GM19023 (cell line): ENCODE results near the gene KIF18A.
A peak's percentile ranks its signal among the peaks of the same experiment; 100 is the strongest.
"Not testable (repeated sequence)": the region's sequence is repeated elsewhere in the genome, so short reads cannot be mapped to it uniquely, and the experiment has no call there.

Experiments
- ATAC-seq: cut with Tn5 transposase; IDR thresholded peaks from one replicate; pipeline ENCODE4 v1.9.1; 2021; ENCODE audit warnings: mild to moderate bottlenecking, moderate library complexity; ENCODE audit not compliant: unreplicated experiment

The KIF18A gene

DNA sequence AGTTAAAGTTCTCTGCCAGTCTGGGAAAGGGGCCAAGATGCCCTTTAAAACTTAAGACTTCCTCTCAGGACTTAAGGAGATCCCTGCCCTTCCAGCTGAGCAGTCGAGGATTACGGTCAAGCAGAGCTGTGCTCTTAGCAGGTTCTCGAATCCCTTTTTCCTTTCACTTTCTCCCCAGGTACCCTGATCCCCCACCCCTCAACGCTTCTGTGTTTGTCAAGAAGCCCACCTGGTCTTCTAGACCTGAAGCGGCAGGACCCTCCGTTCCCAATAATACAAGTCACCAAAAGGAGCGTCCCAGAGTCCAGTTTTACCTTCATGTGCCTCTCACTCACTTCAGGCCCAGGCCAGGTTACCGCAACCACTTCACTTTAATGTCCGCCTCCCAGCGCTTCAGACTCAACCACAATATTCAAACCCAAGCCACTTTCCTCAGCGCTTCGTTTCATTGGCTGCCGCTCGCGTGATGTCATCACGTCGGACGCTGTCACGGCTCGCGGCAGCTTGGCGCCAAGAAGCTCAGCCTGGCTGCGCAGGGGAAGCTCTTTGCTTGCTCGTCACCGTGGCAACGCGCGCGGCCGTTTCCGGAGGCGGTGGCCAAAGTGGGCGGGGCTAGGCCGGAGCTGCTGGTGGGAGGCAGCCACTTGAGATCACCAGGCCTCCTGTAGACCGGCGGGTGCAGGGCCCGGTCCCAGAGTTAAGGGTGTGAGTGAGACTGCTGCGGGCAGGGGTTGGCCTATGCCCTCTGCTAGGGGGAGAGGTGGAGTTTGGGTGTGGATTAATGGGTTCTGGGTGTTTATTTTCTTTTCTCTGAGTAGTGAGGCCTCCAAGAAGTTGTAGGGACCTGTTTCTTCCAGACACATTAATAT, at the start of gene KIF18A, which contains the start of gene METTL15:
Gene KIF18A, minus strand, starts transcription at position 407 of the 869 bp plus-strand sequence. CDS start 10,209 bp downstream, outside the sequence.
Gene METTL15, plus strand, starts transcription at position 639 of the 869 bp plus-strand sequence. CDS start 4,947 bp downstream, outside the sequence.
- ATAC-seq = peak; percentile 96

- ATAC-seq = no peak
These were observed 45.6 kb upstream of the KIF18A start for GRCh38 chr11:28153586-28153985.

DNA sequence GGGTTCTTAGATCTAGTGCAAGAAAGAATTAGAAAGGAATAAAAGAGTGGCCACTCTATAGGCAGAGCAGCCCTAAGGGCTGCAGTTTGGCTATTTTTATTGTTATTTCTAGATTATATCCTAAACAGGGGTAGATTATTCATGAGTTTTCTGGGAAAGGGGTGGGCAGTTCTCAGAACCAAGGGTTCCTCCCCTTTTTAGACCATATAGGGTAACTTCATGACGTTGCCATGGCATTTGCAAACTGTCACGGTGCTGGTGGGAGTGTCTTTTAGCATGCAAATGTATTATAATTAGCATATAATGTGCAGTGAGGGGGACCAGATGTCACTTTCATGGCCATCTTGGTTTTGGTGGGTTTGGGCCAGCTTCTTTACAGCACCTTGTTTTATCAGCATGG, 44.8 kb upstream of the KIF18A start:
- ATAC-seq = no peak

DNA sequence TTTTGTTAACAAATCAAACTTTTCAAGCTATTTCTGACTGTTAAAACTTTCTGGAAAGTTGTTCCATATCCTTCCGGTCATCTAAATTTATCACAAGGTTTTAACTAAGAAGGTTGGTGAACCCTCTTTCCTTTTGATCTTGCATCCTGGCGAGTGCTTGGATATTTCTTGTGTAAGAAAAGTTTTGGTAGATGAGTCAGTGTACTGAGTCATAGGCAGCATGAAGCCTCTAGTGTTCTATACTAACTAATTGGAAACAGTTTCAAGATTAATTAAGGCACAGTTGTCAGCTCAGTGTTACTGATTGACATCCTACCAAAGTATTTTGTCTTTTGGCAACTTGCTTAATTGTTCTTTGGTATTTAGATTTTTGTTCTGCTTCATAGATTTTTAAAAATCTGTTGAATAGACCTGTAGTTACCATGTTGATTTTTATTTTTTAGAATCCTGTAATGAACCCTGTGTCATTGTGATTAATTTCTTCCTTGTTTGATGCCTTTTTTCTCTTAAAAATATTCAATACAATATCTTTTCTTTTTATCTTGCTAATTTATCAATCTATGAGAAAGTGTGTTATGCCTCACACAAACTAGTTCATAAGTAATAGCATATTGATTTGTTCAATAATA, 38.3 kb upstream of the KIF18A start:
- no peak for ATAC-seq

DNA sequence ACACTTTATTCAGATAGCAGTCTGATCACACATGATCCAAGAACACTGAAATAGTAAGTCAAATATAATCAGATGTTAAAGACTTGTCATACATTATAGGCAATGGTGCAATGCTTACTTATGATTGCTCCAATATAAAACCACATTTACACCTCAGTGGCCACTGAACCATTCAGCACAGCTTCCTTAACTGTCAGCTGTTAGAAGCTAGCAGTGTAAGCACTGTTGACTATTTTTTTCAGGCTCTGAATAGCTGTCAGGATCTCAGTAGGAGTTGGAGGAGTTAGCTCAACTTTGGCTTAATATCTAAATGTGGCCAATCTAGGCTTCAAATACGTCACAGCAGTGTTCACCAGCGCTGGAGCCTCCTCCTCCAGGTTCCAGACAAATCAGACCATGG, 36.9 kb upstream of the KIF18A start:
- ATAC-seq = no peak

DNA sequence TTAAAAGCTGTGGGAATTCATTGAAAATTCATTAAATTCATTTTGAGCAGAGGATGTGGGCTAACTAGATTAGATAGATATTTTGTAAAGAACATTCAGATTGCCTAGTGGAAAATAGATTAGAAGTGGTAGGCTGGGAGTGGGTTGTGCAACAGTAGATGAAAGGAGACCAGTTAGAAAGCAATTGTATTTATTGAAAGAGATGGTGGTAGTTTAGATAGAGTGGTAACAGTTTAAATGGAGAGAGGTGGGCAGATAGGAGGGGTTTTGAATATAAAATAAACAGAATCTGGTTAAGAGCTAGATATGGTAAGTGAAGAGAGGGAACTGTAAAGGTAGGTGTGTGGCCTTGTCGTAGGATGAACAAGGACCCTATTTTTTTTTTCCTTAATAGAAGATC, 34.8 kb upstream of the KIF18A start:
- ATAC-seq = no peak

DNA sequence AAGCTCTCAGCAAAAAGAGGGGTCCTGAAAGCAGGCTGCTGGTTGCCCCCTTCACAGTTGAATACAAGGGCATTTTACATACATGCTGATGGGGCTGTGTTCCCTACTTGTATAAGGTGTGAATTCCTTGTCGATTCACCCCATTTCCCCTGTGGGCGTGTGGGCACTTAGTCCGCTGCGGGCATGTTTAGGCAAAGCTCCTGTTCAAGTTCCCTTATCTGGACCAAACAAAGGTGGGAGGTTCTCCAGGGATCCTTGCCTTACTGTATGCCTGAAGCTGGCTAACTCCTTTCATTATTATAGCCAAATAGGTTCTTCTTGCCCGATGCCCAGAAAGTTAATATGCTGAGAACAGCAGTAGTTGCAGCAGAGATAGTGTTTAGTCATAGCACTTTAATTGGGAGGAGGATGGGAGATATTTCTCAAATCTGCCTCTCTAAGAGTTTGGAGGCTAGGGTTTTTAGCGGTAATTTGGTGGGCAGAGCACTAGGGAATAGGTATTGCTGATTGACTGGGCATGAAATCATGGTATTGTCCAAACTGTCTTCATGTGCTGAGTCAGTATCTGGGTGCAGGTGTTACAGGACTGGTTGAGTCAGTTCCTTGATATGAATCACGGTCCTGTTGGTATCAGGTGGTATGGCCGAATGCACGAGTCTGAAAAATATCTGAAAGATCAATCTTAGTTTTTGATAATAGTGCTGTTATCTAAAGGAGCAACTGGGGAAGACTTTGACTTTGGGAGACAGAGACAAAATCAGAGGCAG, 32.9 kb upstream of the KIF18A start:
- no peak for ATAC-seq

DNA sequence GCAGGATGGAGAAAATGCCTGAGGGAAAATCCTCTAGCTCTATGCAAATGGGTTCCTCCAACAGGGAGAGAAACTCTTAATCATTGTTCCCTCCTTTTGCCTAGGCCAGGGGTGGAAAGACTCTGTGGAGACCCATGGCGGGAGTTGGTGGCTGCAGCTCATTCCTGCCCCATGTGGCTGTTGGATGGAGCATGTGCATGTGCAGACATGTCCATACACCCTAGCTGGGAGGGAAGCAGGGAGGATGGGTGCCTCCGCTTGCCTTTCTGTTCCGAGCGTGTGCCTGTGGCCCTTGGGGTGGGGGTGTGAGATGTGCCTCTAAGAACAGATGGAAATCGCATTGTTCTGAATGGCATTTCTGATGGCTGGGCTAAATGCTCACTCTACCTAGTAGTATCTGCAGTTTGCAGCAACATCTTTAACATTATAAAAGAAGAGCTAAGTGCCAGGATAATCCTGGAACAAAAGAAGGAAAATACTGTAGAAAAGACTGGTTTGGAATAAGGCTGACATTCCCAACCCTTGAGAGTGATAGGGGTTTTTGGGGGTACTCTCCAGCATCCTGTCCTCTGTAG, 32.0 kb upstream of the KIF18A start:
- ATAC-seq = no peak

- no peak for ATAC-seq
These were observed 29.9 kb upstream of the KIF18A start for GRCh38 chr11:28137832-28138231.

DNA sequence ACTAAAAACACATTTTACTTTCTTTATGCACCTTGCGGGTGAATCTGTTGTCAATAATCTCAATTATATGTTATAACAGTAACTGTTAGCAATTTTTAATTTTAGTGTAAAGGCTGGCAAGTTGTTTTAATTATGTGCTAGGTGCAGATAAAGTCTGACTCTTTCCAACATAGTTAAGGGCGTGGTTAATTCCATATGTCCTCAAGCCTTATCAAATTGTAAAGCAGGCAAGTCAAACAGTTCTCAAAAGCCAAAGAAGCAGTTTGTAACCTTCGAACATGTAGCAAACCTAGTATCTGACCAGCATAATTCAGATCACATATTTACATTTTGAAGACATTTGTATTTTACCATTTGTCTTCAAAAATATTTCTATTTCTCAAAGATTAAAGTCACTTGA, 29.4 kb upstream of the KIF18A start:
- no peak for ATAC-seq

- not testable (repeated sequence) for ATAC-seq
These were observed 28.2 kb upstream of the KIF18A start for GRCh38 chr11:28136157-28136556.

DNA sequence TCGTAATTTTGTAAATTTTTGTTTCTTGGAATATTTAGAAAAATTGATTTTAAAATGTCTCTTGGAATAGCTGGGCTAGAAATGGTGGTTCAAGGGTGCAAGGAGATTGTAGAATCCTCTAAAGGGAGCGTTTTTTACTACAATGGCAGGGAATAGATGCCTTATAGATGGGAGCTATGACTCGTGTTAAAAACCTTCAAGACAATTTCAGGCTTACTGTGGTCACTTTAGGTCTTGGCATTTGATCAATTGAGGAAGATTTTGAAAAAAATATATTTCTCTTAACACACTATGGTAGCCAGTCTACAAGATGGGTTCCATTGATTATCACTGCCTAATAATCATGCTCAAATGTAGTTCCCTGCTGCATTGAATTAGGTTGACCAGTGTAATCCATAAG, 25.2 kb upstream of the KIF18A start:
- no peak for ATAC-seq

GRCh38 chr11:28132548-28132947, 24.6 kb upstream of the KIF18A start:
- ATAC-seq = no peak

DNA sequence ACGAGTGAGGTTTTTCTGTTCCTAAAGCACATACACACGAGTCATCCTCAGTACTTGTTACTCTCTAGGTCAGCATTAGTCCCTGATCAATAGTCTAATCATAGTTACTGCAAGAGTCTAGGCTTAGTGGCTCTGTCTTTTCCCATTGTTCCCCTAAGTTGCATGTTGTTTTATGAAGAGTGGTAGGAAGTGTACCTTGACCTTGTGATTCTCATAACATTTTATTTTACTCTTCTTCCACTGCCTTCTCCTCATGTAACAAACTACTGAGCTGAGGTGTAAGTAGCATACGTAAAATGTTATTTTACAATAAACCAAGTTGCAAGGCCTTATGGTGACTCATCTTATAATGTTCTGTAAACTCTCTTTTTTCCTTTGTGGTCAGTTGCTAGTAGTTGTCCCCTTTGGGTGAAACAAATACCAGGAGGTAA, 15.2 kb upstream of the KIF18A start:
- ATAC-seq = no peak

GRCh38 chr11:28117712-28118111, 9.8 kb upstream of the KIF18A start:
- no peak for ATAC-seq

DNA sequence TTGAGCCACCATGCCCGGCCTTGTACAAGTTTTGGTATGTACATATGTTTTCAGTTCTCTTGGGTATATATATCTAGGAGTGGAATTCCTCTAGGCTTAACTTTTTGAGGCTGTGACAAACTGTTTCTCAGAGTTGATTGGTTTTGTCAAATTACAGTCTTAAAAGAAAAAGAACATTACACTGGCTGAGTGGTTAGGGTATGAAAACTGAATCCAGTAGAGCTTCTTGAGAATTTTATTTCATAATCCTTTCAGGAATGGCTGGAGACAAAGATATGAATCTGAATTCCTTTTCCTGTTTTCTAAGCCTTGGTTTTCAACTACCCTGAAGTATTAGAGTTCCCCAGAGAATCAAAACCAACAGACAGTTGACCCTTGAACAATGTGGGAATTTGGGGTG, 6.8 kb upstream of the KIF18A start:
- no peak for ATAC-seq

DNA sequence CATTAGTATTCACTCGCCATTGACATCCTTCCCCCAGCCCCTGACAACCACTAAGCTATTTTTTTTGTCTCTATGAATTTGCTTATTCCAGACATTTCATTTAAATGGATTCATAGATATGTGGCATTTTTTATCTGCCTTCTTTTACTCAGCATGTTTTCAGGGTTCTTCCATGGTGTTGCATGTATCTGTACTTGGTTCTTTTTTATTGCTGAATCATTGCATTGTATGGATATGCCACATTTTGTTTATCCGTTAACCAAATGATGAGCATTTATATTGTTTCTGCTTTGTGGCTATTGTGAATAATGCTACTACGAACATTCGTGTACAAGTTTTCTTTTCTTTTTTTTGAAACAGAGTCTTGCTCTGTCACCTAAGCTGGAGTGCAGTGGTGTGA, 6.2 kb upstream of the KIF18A start:
- ATAC-seq = no peak

DNA sequence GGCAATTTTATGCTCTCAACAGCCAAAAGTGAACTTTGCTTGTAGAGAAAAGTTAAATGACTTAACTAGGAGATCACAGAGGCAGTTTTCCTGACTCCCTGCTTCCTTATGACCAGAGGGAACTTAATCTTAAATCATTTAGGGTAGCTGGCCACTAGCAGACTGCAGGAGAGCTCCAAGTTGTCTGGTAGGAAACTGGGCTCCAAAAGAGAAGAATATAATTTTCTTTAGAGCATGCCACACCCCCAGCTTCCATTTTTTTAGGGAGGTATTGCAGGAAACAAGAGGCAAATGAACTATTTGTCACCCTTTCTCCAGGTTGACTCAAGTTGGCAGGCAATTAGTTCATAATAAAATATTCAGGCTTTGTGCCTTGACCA, 2.9 kb upstream of the KIF18A start:
- ATAC-seq = no peak

GRCh38 chr11:28110108-28110820, 2.3 kb upstream of the KIF18A start:
- peak; percentile 29 for ATAC-seq

- ATAC-seq = no peak
These were observed 1.0 kb upstream of the KIF18A start for GRCh38 chr11:28108958-28109357.
